Cardiac fibroblast (primary cell): Measurements from ENCODE around the gene PTMA.
"Not testable (repeated sequence)": the region's sequence is repeated elsewhere in the genome, so short reads cannot be mapped to it uniquely, and the experiment has no call there.

Experiments
- DNase-seq, 2 donors: peaks; one replicate each; pipeline versions ENCODE4 v3.0.0 to v3.0.0-alpha.2; 2010; ENCODE audit warnings: low read depth in 2 of 2
- H3K4me3 ChIP-seq, 2 donors: replicated peaks in 1 of 2; 1 replicate in 1 of 2; 2 replicates in 1 of 2; pipeline ENCODE4 v1.5.1; 2011; ENCODE audit warnings: low read depth in 2 of 2, low read length in 2 of 2, mild to moderate bottlenecking in 2 of 2, moderate library complexity in 1 of 2
- TF ChIP-seq, protein P1 (sequence below): IDR thresholded peaks from one replicate; pipeline ENCODE4 v1.5.1; 2011; ENCODE audit warnings: low read depth, mild to moderate bottlenecking, low read length, inconsistent platforms

The PTMA gene

GRCh38 chr2:231732604-231733003, 24.3 kb downstream of the PTMA start:
- TF ChIP-seq, protein P1, sequence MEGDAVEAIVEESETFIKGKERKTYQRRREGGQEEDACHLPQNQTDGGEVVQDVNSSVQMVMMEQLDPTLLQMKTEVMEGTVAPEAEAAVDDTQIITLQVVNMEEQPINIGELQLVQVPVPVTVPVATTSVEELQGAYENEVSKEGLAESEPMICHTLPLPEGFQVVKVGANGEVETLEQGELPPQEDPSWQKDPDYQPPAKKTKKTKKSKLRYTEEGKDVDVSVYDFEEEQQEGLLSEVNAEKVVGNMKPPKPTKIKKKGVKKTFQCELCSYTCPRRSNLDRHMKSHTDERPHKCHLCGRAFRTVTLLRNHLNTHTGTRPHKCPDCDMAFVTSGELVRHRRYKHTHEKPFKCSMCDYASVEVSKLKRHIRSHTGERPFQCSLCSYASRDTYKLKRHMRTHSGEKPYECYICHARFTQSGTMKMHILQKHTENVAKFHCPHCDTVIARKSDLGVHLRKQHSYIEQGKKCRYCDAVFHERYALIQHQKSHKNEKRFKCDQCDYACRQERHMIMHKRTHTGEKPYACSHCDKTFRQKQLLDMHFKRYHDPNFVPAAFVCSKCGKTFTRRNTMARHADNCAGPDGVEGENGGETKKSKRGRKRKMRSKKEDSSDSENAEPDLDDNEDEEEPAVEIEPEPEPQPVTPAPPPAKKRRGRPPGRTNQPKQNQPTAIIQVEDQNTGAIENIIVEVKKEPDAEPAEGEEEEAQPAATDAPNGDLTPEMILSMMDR, result no peak
- H3K4me3 ChIP-seq, result no peak overlapping the region
- no peak for DNase-seq

DNA sequence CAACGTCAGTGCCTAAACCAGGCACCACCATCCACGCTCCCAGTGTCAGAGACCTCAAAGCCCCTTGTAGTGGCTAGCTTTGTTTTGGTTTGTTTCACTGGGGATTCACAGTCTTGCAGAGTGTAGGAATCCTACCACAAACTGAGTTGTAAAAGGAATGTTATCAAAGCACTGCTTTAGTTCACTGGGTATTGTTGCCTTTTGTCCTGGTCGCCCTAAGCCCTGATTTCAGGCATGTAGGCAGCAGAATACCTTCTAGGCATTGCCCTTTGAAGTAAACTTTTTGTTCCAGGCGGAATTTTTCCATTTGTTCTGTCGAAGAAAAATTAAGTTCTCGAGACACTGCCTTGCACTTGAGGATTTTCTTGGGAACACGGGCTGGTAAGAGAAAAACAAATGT, 29.4 kb downstream of the PTMA start:
- H3K4me3 ChIP-seq, result no peak overlapping the region
- DNase-seq, result no peak

DNA sequence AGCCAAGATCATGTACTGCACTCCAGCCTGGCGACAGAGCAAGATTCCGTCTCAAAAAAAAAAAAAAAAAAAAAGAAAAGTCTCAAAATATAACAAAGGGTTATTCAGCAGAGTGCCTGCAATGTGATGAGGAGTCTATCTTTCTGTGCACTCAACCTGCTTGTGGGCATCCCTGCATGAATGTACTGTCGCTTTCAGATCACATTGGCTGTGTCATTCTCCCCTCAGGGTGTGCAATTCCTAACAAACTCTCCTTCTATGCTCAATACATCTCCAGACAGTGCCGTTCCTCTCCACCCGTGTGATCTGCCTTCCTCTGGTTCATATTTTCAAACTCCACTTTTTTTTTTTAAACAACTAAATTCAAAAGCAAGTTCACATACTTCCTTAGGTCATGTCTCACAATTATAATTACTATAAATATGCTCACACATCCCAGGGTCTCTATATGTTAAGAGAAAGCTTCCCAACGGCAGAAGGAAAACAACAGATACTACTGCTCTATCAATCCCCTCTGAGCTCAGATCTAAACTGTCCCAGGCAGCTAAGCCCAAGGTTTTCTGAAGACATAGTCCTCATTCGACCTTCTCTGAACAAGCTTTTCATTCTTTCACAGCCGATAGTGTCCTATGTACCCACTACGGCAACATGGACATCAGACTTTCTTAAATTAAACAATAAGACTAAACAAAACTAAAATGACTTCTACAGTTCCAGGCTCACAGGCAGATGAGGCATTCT, 35.2 kb downstream of the PTMA start:
- TF ChIP-seq, protein P1, result no peak
- no peak overlapping the region for H3K4me3 ChIP-seq
- no peak for DNase-seq

More for the DNA sequence above, 29.4 kb downstream of the PTMA start:
- TF ChIP-seq, protein P1, result no peak

DNA sequence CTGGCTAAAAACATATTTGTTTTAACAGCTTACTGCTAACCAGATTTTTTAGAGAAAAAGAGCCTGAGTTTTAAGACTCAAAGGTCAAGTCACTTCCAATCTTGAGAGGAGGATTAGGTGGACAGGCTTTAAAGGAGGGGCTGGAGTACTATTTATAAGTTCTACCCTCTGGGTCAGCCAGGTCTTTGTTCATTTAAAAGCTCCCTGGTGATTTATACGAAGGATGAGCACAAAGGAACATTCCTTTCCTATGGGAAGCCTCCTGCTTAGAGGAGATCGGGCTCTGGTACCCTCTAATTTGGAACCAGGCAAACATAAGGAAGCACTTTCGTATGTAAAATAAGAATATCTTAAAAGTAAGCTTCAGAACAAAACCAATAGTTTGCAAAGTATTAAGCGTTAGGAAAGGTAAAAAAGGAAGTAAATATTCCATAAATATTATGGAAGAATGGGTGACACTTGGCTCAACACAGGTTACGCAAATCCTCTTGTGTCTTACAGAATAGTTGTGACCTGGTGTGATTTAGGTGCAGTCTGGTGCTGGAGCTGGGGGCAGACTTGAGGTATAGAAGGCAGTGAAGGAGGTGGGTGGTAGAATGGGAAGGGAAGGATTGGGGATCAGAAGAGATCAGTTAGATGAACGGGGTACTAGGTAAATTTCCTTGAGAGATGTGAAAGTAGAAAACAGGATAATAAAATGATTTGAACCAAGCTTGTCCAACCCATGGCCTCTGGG, 37.1 kb downstream of the PTMA start:
- no peak overlapping the region for H3K4me3 ChIP-seq
- no peak for DNase-seq
- TF ChIP-seq, protein P1, result no peak

- DNase-seq, H3K4me3 ChIP-seq: not testable (repeated sequence)
Observed at GRCh38 chr2:231748153-231748896, 40.0 kb downstream of the PTMA start.

GRCh38 chr2:231749016-231749415, 40.7 kb downstream of the PTMA start:
- DNase-seq, result not testable (repeated sequence)

GRCh38 chr2:231751042-231751815, 42.9 kb downstream of the PTMA start:
- DNase-seq, result no peak
- TF ChIP-seq, protein P1, result no peak
- H3K4me3 ChIP-seq, result no peak overlapping the region

More at GRCh38 chr2:231749016-231749415, 40.7 kb downstream of the PTMA start:
- not testable (repeated sequence) for H3K4me3 ChIP-seq
